Testis (tissue), 2 donors: ENCODE data around the gene ABCG1.
A peak's percentile ranks its signal among the peaks of the same experiment; 100 is the strongest.

Source experiments
- POLR2A ChIP-seq: fragments of 450-650 bp; IDR thresholded peaks from one replicate; pipeline ENCODE4 v1.6.1; 2017; ENCODE audit warnings: antibody characterized with exemption, mild to moderate bottlenecking, moderate library complexity
- TF ChIP-seq, protein P1 (sequence below), 3 experiments: fragments of 450-650 bp in 2 of 3; fragments of 200-600 bp in 1 of 3; sonication (generic) in 1 of 3; IDR thresholded peaks; one replicate each; pipeline ENCODE4 v1.5.1; 2016 to 2019; ENCODE audit warnings: antibody characterized with exemption in 3 of 3, mild to moderate bottlenecking in 2 of 3, moderate library complexity in 1 of 3

DNA sequence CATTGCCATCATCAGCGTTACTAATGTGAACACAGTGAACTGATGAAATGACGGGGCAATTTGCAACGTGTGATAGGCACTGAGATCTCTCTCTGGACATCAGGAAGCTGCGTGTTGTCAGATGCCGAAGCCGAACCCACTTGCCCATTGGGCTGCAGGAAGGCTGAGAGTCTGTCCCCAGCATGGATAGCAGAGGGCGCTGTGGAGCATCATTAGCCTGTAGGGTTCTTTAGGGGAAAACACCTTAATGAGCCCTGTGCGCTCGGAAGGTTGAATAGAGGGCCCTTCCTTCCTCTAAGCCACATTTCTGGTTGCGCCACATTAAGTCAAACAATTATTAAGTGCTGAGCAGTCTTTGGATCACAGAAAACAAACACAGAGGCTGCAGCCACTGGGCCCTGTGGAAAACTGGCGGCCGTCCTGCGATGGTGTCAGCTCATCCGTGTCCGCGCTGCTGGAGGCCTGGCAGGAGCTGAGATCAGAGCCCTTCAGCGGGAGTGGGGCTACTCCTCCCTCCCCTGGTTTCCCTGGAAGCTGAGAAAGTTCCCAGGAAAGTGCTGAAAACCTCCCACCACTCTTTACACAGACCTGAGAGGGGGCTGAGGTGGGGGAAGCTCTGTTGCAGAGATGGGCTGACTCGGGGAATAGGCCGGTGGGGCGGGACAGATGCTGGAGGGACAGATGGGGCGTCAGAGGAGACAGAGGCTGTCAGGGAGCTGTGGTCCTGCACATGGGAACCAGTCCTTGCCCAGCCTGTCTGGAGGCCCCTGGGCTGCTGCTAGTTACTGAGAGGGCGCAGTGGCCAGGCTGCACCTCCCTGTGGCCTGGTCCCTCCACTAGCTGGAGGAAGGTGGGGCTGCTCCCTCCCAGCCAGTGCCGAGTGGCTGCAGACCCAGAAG, 119.1 kb downstream of the ABCG1 start:
- TF ChIP-seq, protein P1, sequence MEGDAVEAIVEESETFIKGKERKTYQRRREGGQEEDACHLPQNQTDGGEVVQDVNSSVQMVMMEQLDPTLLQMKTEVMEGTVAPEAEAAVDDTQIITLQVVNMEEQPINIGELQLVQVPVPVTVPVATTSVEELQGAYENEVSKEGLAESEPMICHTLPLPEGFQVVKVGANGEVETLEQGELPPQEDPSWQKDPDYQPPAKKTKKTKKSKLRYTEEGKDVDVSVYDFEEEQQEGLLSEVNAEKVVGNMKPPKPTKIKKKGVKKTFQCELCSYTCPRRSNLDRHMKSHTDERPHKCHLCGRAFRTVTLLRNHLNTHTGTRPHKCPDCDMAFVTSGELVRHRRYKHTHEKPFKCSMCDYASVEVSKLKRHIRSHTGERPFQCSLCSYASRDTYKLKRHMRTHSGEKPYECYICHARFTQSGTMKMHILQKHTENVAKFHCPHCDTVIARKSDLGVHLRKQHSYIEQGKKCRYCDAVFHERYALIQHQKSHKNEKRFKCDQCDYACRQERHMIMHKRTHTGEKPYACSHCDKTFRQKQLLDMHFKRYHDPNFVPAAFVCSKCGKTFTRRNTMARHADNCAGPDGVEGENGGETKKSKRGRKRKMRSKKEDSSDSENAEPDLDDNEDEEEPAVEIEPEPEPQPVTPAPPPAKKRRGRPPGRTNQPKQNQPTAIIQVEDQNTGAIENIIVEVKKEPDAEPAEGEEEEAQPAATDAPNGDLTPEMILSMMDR (IDR thresholded peaks at IDR 0.05), result peak in 2 of 3 experiments; percentile 17 to 41
- TF ChIP-seq POLR2A, result no peak
